HG03342 (cell line): ENCODE measurements around the gene LRIT2.
A peak's percentile ranks its signal among the peaks of the same experiment; 100 is the strongest.

Experiments used
- ATAC-seq: cut with Tn5 transposase; IDR thresholded peaks from one replicate; pipeline ENCODE4 v1.9.1; 2021; ENCODE audit warnings: mild to moderate bottlenecking, moderate library complexity; ENCODE audit not compliant: unreplicated experiment

LRIT2 gene

GRCh38 chr10:84243759-84244158, 18.4 kb upstream of the LRIT2 start:
- ATAC-seq = no peak

- ATAC-seq = no peak
Observed at GRCh38 chr10:84241185-84241790, 15.9 kb upstream of the LRIT2 start, which contains the start of gene LRIT1. LRIT1 (minus strand) TSS chr10:84241546; CDS start chr10:84241439, 107 bp downstream.

GRCh38 chr10:84238909-84239308, 13.6 kb upstream of the LRIT2 start:
- no peak for ATAC-seq

GRCh38 chr10:84237199-84238051, 12.1 kb upstream of the LRIT2 start:
- no peak for ATAC-seq

- no peak for ATAC-seq
Observed at GRCh38 chr10:84236807-84237198, 11.5 kb upstream of the LRIT2 start.

DNA sequence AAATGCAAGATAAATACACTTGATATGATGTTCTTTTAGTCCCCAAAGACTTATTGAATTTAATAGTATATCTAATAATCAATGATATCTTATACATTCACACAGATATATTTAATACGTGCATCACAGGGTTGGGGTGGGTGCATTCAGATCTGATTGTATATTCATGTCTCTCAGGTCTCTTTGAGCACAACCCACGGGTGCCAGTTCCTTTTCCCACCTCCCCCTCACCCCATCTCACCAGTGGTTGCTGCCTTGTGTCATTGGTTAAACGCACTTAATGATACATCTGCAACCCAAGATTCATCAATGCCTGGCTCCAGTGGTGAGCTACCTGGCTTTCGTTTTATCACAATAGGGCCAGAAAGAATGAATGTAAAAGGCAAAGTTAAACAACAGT, 9.8 kb upstream of the LRIT2 start:
- no peak for ATAC-seq

GRCh38 chr10:84234479-84234878, 9.1 kb upstream of the LRIT2 start:
- no peak for ATAC-seq

DNA sequence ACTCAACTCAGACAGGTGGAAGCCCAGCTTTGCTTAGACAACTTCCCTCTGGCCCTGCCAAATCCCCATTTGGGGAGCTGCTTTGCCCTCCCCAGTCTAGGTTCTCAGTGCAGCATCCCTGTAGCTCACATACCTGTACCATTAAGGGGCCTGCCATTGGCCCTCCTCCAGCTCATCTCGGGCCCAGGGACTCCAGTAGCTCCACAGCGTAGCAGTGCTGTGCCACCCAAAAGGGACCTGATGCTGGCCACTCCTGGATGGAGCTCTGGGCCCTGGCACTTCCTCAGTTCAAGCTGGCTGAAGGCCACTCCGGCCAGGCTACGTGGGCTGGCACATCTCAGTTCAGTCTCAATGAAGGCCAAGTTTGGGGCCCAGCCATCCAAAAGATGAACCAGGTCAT, 8.6 kb upstream of the LRIT2 start:
- no peak for ATAC-seq

- ATAC-seq = no peak
Observed at GRCh38 chr10:84232376-84232775, 7.0 kb upstream of the LRIT2 start.

- ATAC-seq = no peak
Observed at GRCh38 chr10:84230359-84230758, 5.0 kb upstream of the LRIT2 start.

GRCh38 chr10:84227810-84228209, 2.5 kb upstream of the LRIT2 start:
- no peak for ATAC-seq

DNA sequence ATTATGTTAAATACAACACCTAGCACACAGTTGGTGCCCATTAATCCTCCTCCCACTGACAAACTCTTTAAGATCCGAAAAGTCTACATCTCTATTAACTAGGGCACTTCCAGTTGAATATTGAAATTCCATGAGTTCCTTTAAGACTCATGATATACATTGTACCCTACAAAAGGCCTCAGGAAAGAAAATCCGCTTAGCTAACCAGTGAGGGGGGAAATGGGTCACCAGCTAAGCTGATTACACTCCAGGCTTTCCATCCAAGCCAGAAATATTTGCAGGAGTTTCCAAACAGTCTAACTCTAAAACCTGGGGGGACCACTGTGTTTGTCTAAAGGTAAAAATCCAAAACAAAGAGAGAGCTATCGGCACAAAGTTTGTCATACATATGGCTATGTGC, 1.3 kb upstream of the LRIT2 start:
- ATAC-seq = no peak

DNA sequence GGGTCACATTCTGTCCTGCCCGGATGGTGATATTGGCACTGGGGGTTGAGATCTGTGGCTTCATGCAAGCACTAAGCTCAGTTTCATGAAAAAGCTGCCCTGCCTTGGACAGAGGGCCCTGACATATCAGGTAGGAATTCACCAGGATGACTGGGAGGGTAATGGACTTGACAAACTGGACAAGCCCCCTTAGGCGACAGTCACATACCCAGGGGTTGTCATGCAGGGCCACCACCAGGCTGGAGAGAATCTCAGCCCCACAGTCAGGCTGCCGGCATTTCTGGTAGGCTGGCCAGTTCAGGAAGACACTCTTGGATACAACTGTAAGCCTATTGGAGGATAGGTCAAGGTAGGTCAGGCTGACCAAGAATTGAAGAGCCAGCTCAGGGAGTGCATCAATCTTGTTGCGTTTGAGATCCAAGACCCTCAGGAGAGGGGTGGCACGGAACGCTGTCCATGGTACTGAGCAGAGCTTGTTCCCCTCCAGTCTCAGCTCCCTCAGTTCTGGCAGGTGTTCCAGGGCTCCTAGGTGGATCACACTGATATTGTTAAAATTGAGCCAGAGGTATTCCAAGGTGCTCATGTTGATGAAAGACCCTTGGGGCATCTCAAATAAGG, 824 bp downstream of the LRIT2 start:
- ATAC-seq = no peak

DNA sequence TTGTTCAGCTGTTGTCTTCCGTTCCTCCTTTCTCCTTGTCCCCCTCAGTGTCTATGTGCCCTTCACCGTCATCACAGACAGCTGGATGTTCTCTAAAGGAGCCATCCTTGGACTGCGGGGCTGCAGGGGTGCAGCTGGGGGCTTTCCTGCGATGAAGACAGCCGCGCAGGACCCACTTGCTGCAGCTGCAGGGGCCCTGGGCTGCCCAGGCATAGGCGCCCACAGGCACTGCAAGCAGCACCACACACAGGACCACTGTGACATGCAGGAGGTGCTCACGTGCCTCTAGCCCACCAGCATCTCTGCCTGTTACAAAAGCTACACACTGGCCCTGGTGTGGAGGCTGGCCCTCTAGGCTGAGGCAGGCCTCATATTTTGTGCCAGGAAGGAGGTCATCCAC, 3.4 kb downstream of the LRIT2 start:
- ATAC-seq = no peak

DNA sequence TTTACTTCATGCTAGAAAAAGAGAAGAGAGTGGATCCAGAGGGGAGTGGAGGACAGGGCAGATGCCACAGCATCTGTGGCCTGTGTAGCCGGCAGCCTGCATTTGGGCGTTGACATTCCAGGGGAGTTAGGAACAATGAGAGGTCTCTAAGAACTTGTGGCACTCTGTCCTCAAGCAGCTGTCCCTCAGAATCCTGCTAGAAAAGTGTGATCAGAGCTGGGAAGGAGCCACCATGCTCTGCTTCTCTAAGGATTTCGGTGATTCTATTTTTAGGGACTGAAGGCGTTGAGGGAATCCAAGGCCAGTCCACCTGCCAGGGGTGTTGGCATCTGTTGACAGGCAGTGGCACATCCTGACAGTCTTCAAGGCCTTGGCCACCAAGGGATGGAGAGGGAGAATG, 7.6 kb downstream of the LRIT2 start:
- ATAC-seq = no peak

DNA sequence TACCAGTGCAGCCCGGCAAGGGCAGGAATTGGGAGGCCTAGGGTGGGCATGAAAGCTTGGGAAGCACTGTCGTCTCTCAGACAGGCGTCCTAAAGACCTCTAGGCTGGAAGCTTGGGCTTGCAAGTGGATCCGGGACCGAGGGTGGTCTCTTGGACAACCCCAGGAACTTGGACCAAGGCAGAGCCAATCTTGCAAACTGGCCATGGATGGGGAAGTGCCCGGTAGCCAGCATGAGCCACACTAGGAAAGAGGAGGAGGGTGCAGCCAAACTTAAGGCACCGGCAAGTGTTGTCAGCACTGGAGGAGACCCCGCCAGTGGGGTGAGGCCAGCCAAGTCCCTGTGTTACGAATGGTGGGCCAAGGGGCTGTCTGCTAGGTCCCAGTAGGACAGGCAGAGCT, 8.5 kb downstream of the LRIT2 start:
- ATAC-seq = no peak

- ATAC-seq = peak; percentile 88
Observed at GRCh38 chr10:84214612-84215235, 10.6 kb downstream of the LRIT2 start.

DNA sequence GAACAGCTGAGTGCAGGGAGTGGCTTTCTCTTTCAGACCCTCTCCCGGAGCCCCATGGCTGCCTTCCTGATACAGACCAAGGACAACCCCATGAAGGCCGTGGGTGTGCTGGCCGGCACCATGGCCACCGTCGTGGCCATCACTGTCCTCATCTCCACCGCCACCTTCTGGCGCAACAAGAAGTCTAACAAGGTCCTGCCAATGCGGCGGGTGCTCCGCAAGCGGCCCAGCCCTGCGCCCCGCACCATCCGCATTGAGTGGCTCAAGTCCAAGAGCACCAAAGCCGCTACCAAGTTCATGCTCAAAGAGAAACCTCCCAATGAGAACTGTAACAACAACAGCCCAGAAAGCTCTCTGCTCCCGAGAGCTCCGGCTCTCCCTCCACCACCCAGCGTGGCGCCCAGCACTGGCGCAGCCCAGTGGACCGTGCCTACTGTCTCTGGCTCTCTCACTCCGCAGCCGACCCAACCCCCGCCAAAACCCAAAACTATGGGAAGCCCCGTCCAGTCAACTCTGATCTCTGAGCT, 11.2 kb downstream of the LRIT2 start:
- no peak for ATAC-seq

- no peak for ATAC-seq
Observed at GRCh38 chr10:84213076-84213475, 12.3 kb downstream of the LRIT2 start.

DNA sequence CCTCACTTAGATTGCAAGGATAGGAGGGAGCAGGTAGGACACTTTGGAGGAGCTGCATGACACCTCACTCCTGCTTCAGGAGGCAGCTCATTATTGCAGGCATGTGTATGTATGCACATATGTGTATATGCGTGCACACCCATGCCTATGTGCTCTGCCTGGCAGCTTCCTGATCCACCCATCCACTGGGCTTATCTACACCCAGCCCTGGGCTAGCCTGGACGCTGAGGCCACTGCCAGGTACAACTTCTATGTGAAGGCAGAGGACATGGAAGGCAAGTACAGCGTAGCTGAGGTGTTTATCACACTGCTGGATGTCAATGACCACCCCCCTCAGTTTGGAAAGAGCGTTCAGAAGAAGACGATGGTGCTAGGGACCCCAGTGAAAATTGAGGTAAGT, 13.3 kb downstream of the LRIT2 start:
- ATAC-seq = no peak

DNA sequence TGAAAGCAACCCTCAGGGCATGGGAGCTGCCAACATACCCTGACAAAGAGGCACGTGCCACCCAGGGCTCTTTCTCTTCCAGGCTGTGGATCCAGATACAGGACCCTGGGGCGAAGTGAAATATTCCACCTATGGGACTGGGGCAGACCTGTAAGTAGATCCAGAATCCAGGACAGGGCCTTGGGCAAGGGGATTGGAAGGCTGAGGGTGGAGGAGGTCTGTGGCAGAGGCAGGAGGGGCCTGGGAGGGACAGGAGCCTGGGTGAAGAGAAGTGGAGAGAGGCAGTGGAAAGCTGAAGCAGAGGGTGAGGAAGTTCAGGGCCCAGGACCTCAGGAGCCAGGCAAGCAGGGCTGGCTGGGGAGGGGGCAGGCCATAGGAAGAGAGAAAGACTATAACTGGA, 13.8 kb downstream of the LRIT2 start:
- no peak for ATAC-seq
